Myocyte (in vitro differentiated cells): ENCODE measurements around the gene TGM1. TPM values are rescaled to one million over a fixed set of nuclear protein-coding genes. Genes with fewer than 3 reads are reported as not detected.
"Not testable (repeated sequence)": the region's sequence is repeated elsewhere in the genome, so short reads cannot be mapped to it uniquely, and the experiment has no call there.

Experiments
- DNase-seq: peaks from one replicate; pipeline ENCODE4 v3.0.0-alpha.2; 2012; ENCODE audit warnings: low read depth
- total RNA-seq: library from RNA; depleted of rRNA; stranded (reverse); fragments of >200 nt; gene quantifications from 2 replicates; pipeline ENCODE4 v1.2.3, GENCODE V29; 2014

TGM1 gene
- total RNA-seq, 1 donor from 2014 or later: 0.08 TPM

- no peak for DNase-seq
Measured at GRCh38 chr14:24255438-24255837, 7.5 kb downstream of the TGM1 start.

- no peak for DNase-seq
Measured at GRCh38 chr14:24254630-24255392, 8.2 kb downstream of the TGM1 start.

GRCh38 chr14:24253936-24254335 is 9.0 kb downstream of the TGM1 start:
- DNase-seq: no peak

- no peak for DNase-seq
Measured at GRCh38 chr14:24252289-24253124, 10.5 kb downstream of the TGM1 start.

- DNase-seq: peak; percentile 37
Measured at GRCh38 chr14:24251880-24252288, 11.1 kb downstream of the TGM1 start.

- no peak for DNase-seq
Measured at GRCh38 chr14:24250354-24250753, 12.6 kb downstream of the TGM1 start.

- DNase-seq: no peak
Measured at GRCh38 chr14:24249230-24250021, 13.6 kb downstream of the TGM1 start.

- no peak for DNase-seq
Measured at GRCh38 chr14:24247422-24247821, 15.6 kb downstream of the TGM1 start.

- DNase-seq: no peak
Measured at GRCh38 chr14:24246765-24247212, 16.2 kb downstream of the TGM1 start.

GRCh38 chr14:24245350-24245749 is 17.6 kb downstream of the TGM1 start:
- not testable (repeated sequence) for DNase-seq

- no peak for DNase-seq
Measured at GRCh38 chr14:24243336-24243836, 19.6 kb downstream of the TGM1 start.

- DNase-seq: no peak
Measured at GRCh38 chr14:24241829-24242443, 21.0 kb downstream of the TGM1 start.

GRCh38 chr14:24240110-24240918 is 22.7 kb downstream of the TGM1 start:
- no peak for DNase-seq

GRCh38 chr14:24238527-24239037 is 24.4 kb downstream of the TGM1 start:
- no peak for DNase-seq

GRCh38 chr14:24238123-24238522 is 24.9 kb downstream of the TGM1 start:
- DNase-seq: no peak

- DNase-seq: peak; percentile 55
Measured at GRCh38 chr14:24237463-24237955, 25.5 kb downstream of the TGM1 start.

- no peak for DNase-seq
Measured at GRCh38 chr14:24236689-24237462, 26.1 kb downstream of the TGM1 start.

GRCh38 chr14:24235804-24236688 is 26.9 kb downstream of the TGM1 start:
- no peak for DNase-seq
